HG03432 (cell line): Measurements from ENCODE around the gene PAX2.

Source experiments
- ATAC-seq: cut with Tn5 transposase; IDR thresholded peaks from one replicate; pipeline ENCODE4 v1.9.1; 2021; ENCODE audit warnings: mild to moderate bottlenecking, moderate library complexity; ENCODE audit not compliant: unreplicated experiment

Gene PAX2

DNA sequence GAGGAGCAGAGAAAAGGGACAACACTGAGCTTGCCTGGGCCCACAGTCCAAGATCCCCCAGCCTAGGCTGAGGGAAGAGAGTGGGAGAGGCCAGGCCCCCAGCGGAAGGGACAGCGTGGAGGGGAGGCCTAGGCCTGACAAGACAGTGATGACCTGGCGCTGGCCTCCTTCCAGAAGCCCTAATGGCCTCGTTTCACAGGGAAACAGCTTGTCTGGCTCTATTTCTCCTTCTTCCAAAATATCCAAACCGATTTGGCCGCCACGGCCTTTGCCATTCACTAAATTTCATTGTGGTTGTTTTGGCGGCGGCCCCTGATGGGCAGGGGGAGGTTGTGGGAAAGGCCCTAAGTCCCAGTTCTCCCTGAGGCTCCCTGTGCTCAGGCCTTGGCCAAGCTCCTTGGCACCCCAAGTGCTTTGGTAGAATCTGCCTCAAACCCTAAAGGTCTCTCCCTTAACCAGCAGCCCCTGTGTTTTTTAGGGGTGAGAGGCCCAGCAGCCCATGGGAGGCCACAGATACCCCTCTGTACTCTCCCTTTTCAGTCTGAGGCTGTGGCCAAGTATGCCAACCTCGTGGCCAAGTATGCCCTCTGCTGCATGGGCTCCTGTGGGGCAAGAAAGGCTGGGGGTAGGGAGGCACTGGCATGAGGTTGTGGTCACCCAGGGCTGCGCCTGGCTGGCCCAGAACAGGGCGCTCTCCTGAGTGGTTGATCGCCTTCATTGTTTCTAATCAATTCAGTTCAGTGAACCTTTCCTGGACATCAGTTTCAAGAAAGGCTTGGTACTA lies 37.3 kb downstream of the PAX2 start:
- no peak for ATAC-seq

DNA sequence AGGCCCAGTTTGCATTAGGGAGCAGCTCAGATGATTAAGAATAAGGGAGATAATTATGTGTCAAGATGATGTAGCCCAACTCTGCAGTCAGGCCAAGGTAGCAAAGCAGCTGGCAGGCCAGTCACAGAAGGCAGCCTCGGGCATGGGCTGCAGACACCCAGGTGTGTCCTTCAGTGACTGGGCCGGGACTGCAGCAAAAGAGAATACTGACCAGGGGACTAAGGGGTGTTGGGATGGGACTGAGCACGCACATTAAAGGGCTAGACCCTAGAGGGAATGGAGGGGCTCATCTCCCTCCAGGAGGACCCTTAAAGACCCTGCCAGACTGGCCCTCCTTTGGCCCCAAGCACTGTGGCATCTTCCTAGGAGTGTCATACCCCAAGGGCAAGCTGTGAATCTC lies 38.7 kb downstream of the PAX2 start:
- no peak for ATAC-seq

GRCh38 chr10:100786591-100786990 lies 41.2 kb downstream of the PAX2 start:
- ATAC-seq: no peak

GRCh38 chr10:100788002-100788903 lies 42.9 kb downstream of the PAX2 start:
- ATAC-seq: no peak

DNA sequence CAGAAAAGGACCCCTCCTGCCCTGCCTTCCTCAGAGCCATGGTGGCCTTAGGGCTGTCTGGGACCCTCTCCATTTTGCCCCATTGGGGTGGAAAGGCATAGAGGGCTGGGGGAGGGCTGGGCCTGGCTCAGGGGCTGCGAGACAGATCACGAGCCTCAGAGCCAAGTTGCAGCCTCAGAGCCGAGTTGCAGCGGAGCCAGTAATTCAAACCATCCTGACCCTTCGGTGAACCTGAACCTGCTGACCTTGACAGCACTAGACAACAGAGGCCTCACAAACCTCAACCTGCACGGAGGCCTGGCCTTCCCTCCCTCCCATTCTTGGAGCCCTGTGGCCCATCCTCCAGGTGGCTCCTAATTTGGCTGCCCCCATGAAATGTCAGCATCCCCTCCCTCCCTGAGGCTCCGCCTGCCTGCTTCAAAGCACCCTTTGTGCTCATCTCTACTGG lies 45.4 kb downstream of the PAX2 start:
- ATAC-seq: no peak

- ATAC-seq: no peak
These were observed 46.1 kb downstream of the PAX2 start for GRCh38 chr10:100791369-100792058.

DNA sequence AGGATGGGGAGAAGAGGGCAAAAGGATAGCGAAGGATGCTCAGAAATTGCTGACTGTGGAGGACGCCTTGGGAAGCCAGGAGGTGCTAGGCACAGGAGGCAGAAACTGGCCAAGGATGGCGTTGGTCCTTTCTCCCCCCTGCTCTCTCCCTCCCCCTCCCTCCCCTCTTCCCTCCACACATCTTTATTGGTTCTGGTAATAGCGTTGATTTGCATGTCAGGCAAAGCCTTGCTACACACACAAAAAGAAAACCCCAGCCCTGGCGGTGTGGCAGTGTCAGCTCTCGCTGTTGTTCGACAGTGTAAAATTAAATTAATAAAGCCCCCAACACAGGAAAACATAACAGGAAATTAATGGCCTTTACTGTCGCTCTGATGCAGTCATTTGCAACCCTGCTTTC lies 47.2 kb downstream of the PAX2 start:
- ATAC-seq: no peak

GRCh38 chr10:100793055-100793454 lies 47.7 kb downstream of the PAX2 start:
- no peak for ATAC-seq

- ATAC-seq: no peak
These were observed 54.5 kb downstream of the PAX2 start for GRCh38 chr10:100799881-100800280.

DNA sequence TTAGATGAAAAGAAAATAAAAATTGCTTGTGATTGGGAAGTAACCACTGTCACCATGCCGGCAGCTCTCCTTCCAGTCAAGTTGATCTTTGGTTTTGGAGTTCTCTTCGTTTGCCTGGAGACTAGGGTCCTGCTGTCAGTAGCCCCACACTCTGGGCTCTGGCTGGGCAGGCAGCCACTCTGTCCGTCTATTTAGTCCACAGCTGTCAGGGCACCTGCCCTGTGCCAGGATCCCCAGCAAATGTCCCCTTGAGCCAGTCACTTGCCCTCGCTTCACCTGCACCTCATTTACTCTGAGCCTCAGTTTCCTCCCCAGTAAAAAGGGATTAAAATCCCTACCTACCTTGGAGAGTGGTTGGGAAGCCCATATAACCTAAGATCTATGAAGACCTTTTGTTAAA lies 55.5 kb downstream of the PAX2 start:
- no peak for ATAC-seq

DNA sequence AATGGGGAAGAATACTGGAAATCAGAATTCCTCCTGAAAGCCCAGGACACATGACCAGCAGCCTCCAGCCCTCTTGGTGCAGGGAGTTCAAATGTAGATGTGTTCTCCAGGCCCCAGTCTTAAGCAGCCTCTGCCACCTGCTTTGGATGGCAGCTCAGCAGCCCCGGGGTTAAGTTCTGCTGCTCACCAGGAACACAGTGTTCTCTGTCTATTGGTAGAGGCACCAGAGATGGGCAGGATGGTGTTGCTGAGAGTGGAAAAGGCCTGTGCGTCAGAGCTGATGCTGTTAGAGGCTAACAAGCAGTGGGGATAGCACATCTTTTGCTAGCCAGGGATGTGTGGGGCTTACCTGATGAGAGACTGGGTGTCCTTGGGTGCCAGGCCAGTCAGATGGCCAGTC lies 56.8 kb downstream of the PAX2 start:
- ATAC-seq: no peak

DNA sequence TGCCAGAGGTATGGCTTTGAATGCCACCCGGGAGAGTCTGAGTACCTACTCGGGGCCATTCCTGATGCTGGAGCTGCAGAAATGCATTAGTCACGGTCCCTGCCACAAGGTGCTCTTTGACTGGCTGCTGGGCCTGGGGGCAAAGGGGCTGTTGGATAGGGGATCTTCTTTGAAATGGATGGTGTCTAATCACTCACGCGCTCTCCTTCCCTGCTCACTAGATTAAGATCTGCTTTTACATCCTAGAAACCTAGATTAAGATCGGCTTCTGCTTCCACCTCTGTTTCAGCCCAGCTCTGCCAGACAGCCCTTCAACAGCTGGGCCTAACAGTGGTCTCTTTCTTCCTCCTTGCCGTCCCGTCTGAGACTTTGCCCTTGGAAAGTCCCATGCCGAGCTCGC lies 57.2 kb downstream of the PAX2 start:
- ATAC-seq: no peak

- no peak for ATAC-seq
These were observed 58.1 kb downstream of the PAX2 start for GRCh38 chr10:100803492-100803891.

- ATAC-seq: no peak
These were observed 58.5 kb downstream of the PAX2 start for GRCh38 chr10:100803908-100804307.

GRCh38 chr10:100805543-100806355 lies 60.4 kb downstream of the PAX2 start:
- ATAC-seq: no peak

- no peak for ATAC-seq
These were observed 60.9 kb downstream of the PAX2 start for GRCh38 chr10:100806356-100806645.

DNA sequence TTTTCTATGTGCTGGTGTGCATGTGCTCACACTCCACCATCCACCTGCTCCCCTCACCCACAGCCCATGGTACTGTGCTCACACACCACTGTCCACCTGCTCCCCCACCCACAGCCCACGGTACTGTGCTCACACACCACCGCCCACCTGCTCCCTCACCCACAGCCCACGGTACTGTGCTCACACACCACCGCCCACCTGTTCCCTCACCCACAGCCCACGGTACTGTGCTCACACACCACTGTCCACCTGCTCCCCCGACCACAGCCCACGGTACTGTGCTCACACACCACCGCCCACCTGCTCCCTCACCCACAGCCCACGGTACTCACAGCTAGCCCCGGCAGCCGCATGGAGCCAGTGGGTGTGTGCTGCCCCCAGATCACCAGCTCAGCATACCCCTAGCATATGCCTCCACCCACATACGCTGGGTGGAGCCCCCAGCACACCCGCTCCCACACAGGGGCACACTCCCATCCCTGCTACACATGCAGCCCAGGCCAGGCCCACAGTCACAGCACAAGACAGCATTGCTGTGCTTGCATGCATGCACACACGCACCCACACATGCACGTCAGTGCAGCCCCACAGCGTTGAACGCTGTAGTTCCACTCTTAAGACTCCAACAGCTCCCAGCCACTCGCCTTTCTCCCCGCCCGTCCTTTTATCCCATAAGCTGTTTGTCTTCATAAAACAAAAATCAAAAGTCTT lies 62.0 kb downstream of the PAX2 start:
- no peak for ATAC-seq

DNA sequence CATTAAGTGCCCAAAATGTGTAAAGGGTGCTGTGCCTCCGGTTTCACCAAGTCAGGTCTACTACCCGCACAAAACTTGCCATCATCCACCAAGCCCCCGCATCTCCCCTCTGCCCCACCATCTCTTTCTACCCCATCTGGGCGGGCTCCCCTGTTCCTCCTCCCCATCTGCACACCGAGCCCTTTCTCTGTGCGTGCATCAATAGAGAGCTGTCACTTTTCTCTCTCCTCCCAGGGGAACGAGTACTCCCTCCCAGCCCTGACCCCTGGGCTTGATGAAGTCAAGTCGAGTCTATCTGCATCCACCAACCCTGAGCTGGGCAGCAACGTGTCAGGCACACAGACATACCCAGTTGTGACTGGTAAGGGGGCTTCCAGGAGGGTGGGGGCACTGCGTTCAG lies 63.5 kb downstream of the PAX2 start:
- no peak for ATAC-seq

GRCh38 chr10:100810091-100810834 lies 64.9 kb downstream of the PAX2 start:
- ATAC-seq: no peak

GRCh38 chr10:100810835-100811116 lies 65.4 kb downstream of the PAX2 start:
- no peak for ATAC-seq
